ENCODE measurements around the gene KCNJ11. TPM values are rescaled to one million over a fixed set of nuclear protein-coding genes. Genes with fewer than 3 reads are reported as not detected.

Gene KCNJ11
- total and polyA plus RNA-seq, 2 of the 8 experiments (the other 6 are each of a cell fraction or from before 2014, with no cell fraction given) = 3.8 to 6.3 TPM

DNA sequence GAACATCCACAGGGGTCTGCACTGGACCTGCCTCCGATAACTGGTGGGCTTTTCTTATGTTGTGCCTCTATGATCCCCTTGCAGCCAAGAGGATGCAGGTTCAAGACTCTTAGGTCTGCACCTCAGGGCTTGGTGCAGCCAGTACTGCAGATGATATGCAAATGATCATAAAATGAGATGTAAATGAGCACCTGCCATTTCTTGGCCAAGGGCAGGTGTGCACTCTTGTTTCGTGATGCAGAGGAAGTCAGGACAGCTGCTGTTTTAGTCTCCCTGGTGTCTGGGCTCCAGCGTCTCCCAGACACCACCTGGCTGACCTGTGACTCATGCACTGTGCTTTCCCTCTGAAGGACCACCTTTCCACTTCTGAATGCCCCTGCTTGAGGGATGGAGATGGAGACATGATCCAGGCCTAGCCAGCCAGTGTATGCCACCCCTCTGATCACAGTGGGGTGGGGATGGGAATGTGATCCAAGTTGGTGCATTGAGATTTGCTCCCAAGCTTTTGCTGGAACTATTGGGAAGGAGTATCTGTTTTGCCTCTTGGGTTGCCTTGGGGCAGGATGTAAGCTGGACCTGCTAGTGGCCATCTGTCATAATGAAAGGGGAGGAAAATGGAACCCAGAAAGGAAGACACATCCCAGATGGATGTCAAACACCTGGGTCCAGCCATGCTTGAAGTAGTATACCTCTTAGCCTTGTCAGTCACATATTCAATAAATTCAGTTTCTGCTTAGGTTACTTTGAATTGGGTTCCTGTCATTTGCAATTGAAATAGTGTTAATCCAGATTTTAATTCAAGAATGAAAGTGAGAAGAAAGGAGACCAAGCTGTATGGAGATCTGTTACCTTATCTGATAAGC is 3.3 kb upstream of the KCNJ11 start:
- TF ChIP-seq HDAC6 (IDR thresholded peaks at IDR 0.05; ENCODE audit: low read depth, low read length) = no peak
- no peak for TF ChIP-seq MAFK (IDR thresholded peaks at IDR 0.05; ENCODE audit: low read depth, low read length)
- TF ChIP-seq POLR2A (IDR thresholded peaks at IDR 0.05; ENCODE audit: control extremely low read depth in 1 of 2, low read depth in 2 of 2, low read length in 2 of 2) = no peak
- TF ChIP-seq BACH1 (IDR thresholded peaks at IDR 0.05; ENCODE audit: low read length) = no peak
- no peak for TF ChIP-seq POLR2AphosphoS5 (IDR thresholded peaks at IDR 0.05; ENCODE audit: low read depth, low read length)
- no peak for TF ChIP-seq CEBPB (IDR thresholded peaks at IDR 0.05; ENCODE audit: low read depth, low read length)
- TF ChIP-seq, protein P1, sequence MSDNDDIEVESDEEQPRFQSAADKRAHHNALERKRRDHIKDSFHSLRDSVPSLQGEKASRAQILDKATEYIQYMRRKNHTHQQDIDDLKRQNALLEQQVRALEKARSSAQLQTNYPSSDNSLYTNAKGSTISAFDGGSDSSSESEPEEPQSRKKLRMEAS (IDR thresholded peaks at IDR 0.05) = no peak
- TF ChIP-seq KDM5A (IDR thresholded peaks at IDR 0.05; ENCODE audit: low read length) = no peak
- 95% methylated on average over 3 of the region's 3 CpGs; no CpG with 5 or more reads in 1 of the 2 experiments for WGBS, 2 experiments (ENCODE audit: extremely low coverage in 1 of 2, insufficient coverage in 1 of 2, insufficient read length in 1 of 2, insufficient replicate concordance in 2 of 2, low coverage in 1 of 2, low lambda C conversion rate in 2 of 2, missing lambda C conversion rate in 1 of 2)
- Histone ChIP-seq H3K18ac (ENCODE audit: extremely low read depth, low read length) (no peak overlapping the region), H3K4me3 (ENCODE audit: extremely low read depth in 1 of 4, insufficient read depth in 2 of 4, low read depth in 3 of 4, low read length in 4 of 4) (no peak overlapping the region), H3K36me3 (ENCODE audit: control insufficient read depth in 2 of 4, insufficient read depth in 4 of 4, low read length in 3 of 4) (no peaks in the 10 kb centered on the region), H3K79me2 (ENCODE audit: control insufficient read depth in 1 of 2, insufficient read depth in 2 of 2, low read length in 2 of 2) (no peaks in the 10 kb centered on the region), H2BK120ac (replicated peaks; ENCODE audit: low read depth, low read length) (no peak overlapping the region), H3K27ac (ENCODE audit: low read depth, low read length) (no peak overlapping the region), H2AFZ (ENCODE audit: low read length) (no peak overlapping the region), H3K14ac (ENCODE audit: insufficient read length) (no peak overlapping the region), H2BK15ac (ENCODE audit: low read length) (no peak overlapping the region), H4K91ac (replicated peaks; ENCODE audit: insufficient read length, low read length) (no peak overlapping the region), H2BK12ac (ENCODE audit: low read depth, low read length) (no peak overlapping the region), H4K5ac (ENCODE audit: insufficient read length, low read depth, low read length) (no peak overlapping the region), H4K8ac (ENCODE audit: extremely low read depth, insufficient read depth, low read length) (no peak overlapping the region), H3K4ac (replicated peaks; ENCODE audit: insufficient read length, low read depth, low read length) (no peak overlapping the region), H3K56ac (replicated peaks; ENCODE audit: insufficient read length, low read depth, low read length) (no peak overlapping the region), H4K20me1 (replicated peaks in 1 of 2; ENCODE audit: control insufficient read depth in 1 of 2, insufficient read depth in 2 of 2, low read length in 2 of 2) (peaks cover 0 to 1% of the 10 kb centered on the region in 2 experiments), H2AK5ac (ENCODE audit: low read depth, low read length) (no peak overlapping the region), H3K27me3 (replicated peaks in 1 of 4; ENCODE audit: control insufficient read depth in 3 of 4, extremely low read depth in 1 of 4, insufficient read depth in 3 of 4, low read length in 3 of 4) (peaks cover 0 to 7% (median 0%) of the 10 kb centered on the region in 4 experiments; a peak in 4 of 7 replicates), H3K23ac (ENCODE audit: insufficient read length) (no peak overlapping the region), H3K9ac (replicated peaks in 1 of 4; ENCODE audit: extremely low read depth in 1 of 4, low read depth in 3 of 4, low read length in 3 of 4) (no peak overlapping the region), H3K23me2 (ENCODE audit: low read depth, low read length) (no peaks in the 10 kb centered on the region), H2BK20ac (ENCODE audit: low read length) (no peak overlapping the region), H3K79me1 (ENCODE audit: low read depth, low read length) (no peaks in the 10 kb centered on the region), H3K9me3 (ENCODE audit: insufficient read depth in 2 of 2, low read depth in 1 of 2, low read length in 1 of 2) (no peaks in the 10 kb centered on the region), H2BK5ac (ENCODE audit: low read depth, low read length) (no peak overlapping the region), H3K4me2 (ENCODE audit: insufficient read depth in 1 of 2, low read depth in 2 of 2, low read length in 2 of 2) (no peak overlapping the region), H3K4me1 (replicated peaks in 1 of 4; ENCODE audit: control insufficient read depth in 3 of 4, insufficient read depth in 4 of 4, low read length in 3 of 4) (peaks cover 0 to 5% (median 2%) of the 10 kb centered on the region in 4 experiments; a peak in 3 of 7 replicates)
- DNase-seq (ENCODE audit: low read depth in 1 of 2, low spot score in 2 of 2) = no peak
- ChIA-PET CTCF (ENCODE audit: partially characterized antibody) (interaction anchor here (0.9 to 38.8 kb wide), 12 partner anchors 11 to 340 kb away, joined by 3 to 1414 read pairs (median 4); partner anchors contain the start of gene ABCC8), POLR2A (ENCODE audit: partially characterized antibody) (interaction anchor here (0.9 to 2.2 kb wide), 3 partner anchors 9 to 26 kb away, joined by 3 to 6 read pairs (median 3); no protein-coding TSS in a partner anchor)
- no peak for FAIRE-seq
